Activated CD4-positive, alpha-beta memory T cell treated with anti-CD3 and anti-CD28 coated beads for 36 hours (primary cell): Measurements from ENCODE around the gene FAM221B. TPM values are rescaled to one million over a fixed set of nuclear protein-coding genes. Genes with fewer than 3 reads are reported as not detected.

Experiments used
- CTCF ChIA-PET: fragments of 350-600 bp; sonication (Branson Sonifier 250); formaldehyde crosslinking; loops from one replicate; lab custom pipeline; 2021; ENCODE audit warnings: antibody characterized with exemption, inconsistent platforms; lab: Charles Lee
- POLR2A ChIA-PET: fragments of 350-600 bp; sonication (Branson Sonifier 250); formaldehyde crosslinking; loops from one replicate; lab custom pipeline; 2021; ENCODE audit warnings: antibody characterized with exemption; lab: Charles Lee
- DNase-seq: peaks from one replicate; pipeline ENCODE4 v3.0.0-alpha.2; 2020
- H3K27ac Mint-ChIP-seq: one replicate; pipeline ENCODE4 v1.8.0; 2021; ENCODE audit warnings: mixed read lengths
- H3K27me3 Mint-ChIP-seq: one replicate; pipeline ENCODE4 v1.8.0; 2021; ENCODE audit warnings: mixed read lengths
- H3K36me3 Mint-ChIP-seq: one replicate; pipeline ENCODE4 v1.8.0; 2021; ENCODE audit warnings: mixed read lengths
- H3K4me1 Mint-ChIP-seq: one replicate; pipeline ENCODE4 v1.8.0; 2021; ENCODE audit warnings: low read depth, mixed read lengths
- H3K4me3 Mint-ChIP-seq: one replicate; pipeline ENCODE4 v1.8.0; 2021; ENCODE audit warnings: mild to moderate bottlenecking, mixed read lengths
- H3K9me3 Mint-ChIP-seq: one replicate; pipeline ENCODE4 v1.8.0; 2021; ENCODE audit warnings: mixed read lengths
- intact Hi-C: fragments of 100-400 bp; cut with micrococcal nuclease; formaldehyde crosslinking; loops from one replicate; pipeline ENCODE4 v1.15.1; 2023
- total RNA-seq, 2 experiments: library from RNA; stranded (reverse); gene quantifications; one replicate each; pipeline ENCODE4 v1.2.3, GENCODE V29; 2021

The FAM221B gene
- total RNA-seq, 2 experiments from 2014 or later: not detected

DNA sequence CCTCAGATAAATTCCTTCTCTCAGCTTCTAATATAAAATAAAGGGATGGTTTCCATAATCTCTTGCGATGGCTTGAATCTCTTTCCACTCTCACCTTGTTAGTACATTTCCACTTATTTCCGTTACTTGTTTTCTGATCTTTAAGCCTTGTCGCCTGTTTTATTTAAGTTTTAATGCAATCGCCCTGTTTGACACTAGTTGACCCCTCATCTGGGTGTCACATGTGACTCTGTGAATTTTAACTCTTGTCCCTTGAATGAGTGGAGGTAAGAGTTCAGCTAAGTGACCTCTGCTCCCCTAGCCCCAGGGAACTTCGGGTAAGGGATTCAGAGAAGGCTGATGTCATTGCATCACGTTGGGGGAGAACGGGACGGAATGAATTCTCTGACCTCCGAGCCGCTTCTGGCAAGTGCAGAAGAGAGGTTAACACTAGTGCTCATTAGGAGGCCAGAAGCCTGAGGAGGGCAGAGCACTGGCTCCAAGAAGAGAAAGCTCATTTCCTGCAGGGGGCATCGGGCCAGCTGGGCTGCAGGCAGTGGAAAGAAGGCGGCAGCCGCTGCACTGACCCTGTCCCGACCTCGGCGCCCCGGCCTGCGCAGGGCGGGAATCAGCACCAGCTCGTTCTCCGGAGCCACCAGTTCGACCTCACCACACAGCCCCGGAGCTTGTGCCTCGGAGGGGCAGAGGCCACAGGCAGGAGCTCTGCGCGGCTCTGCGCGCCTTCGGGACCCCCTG lies 14.3 kb downstream of the FAM221B start:
- H3K4me1 Mint-ChIP-seq: peaks cover 33% of the 10 kb centered on the region
- no peaks in the 10 kb centered on the region for H3K9me3 Mint-ChIP-seq
- H3K27ac Mint-ChIP-seq: peak overlapping the region; percentile 93
- DNase-seq: peak; percentile 66
- H3K27me3 Mint-ChIP-seq: no peaks in the 10 kb centered on the region
- POLR2A ChIA-PET: interaction anchor here (0.6 to 2.0 kb wide), 4 partner anchors 10 to 85 kb away, joined by 3 to 7 read pairs (median 4); partner anchors contain the start of genes CREB3, FAM221B, TLN1 and TMEM8B
- CTCF ChIA-PET: interaction anchor here (0.6 to 4.6 kb wide), 16 partner anchors 11 to 788 kb away, joined by 3 to 35 read pairs (median 4); partner anchors contain the start of gene FAM221B
- intact Hi-C loops: loop anchor here (2.0 kb wide), 2 partner anchors 35 to 155 kb away; partner anchors contain the start of genes CCDC107 and RMRP
- H3K36me3 Mint-ChIP-seq: peaks cover 4% of the 10 kb centered on the region
- peak overlapping the region; percentile 96 for H3K4me3 Mint-ChIP-seq

DNA sequence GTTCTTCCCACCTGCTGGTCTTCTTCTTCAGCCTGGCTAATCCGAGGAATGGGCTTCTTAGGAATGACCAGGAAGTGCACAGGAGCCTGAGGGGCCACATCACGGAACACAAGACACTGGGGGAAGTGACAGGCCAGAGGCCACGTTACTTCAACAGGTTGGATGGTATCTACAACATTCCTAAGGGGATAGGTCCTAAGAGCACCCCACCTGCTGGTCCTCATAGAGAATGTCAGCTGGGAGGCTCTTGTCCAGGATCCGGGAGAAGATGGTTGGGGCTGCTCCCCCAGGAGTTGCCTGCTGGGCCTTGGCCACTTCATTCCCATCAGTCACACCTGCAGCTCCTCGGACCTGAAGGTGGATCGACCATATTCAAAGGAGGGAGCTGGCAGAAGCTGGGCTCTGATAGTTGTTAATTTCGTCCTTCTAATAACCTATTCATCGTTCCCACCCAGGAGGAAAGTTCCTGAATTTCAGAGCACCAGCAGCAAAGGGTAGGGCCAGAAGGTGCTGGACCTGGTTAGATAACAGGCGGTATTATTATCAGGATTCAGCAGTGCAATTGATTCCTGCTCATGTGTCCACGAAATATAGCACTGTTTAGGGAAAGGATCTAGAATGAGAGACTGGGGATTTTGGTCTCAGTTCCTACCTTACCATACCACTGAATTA lies 15.0 kb downstream of the FAM221B start:
- Mint-ChIP-seq H3K9me3 (no peaks in the 10 kb centered on the region), H3K36me3 (peaks cover 4% of the 10 kb centered on the region), H3K4me3 (peak overlapping the region; percentile 96), H3K4me1 (peaks cover 33% of the 10 kb centered on the region), H3K27ac (peak overlapping the region; percentile 59), H3K27me3 (no peaks in the 10 kb centered on the region)
- ChIA-PET CTCF (interaction anchor here (0.6 to 4.6 kb wide), 15 partner anchors 12 to 202 kb away, joined by 3 to 35 read pairs (median 4); partner anchors contain the start of gene FAM221B), POLR2A (interaction anchor here (1.2 to 2.0 kb wide), 4 partner anchors 15 to 84 kb away, joined by 3 to 7 read pairs (median 4); partner anchors contain the start of genes CREB3, FAM221B, TLN1 and TMEM8B)
- intact Hi-C loops: loop anchor here (2.0 kb wide), 2 partner anchors 35 to 155 kb away; partner anchors contain the start of genes CCDC107 and RMRP
- DNase-seq: no peak

- H3K4me1 Mint-ChIP-seq: peaks cover 33% of the 10 kb centered on the region
- peak; percentile 97 for DNase-seq
- H3K9me3 Mint-ChIP-seq: no peaks in the 10 kb centered on the region
- no peaks in the 10 kb centered on the region for H3K27me3 Mint-ChIP-seq
- peak within 1 kb of the TSS; percentile 77 for H3K4me3 Mint-ChIP-seq
- peak within 1 kb of the TSS; percentile 93 for H3K27ac Mint-ChIP-seq
- H3K36me3 Mint-ChIP-seq: peaks cover 4% of the 10 kb centered on the region
- intact Hi-C loops: no loop called here
- POLR2A ChIA-PET: interaction anchor here (1.0 to 1.2 kb wide), 2 partner anchors 13 to 81 kb away, joined by 3 read pairs; partner anchors contain the start of gene TLN1
- CTCF ChIA-PET: interaction anchor here (0.7 to 4.6 kb wide), 12 partner anchors 11 to 201 kb away, joined by 3 to 35 read pairs (median 5); partner anchors contain the start of genes CCDC107 and RMRP
Measured at GRCh38 chr9:35812025-35812602, 16.4 kb downstream of the FAM221B start, which contains the start of gene SPAG8. Gene SPAG8, minus strand, starts transcription at chr9:35812262. Its CDS starts 115 bp downstream, at chr9:35812147.

- intact Hi-C loops: no loop called here
- CTCF ChIA-PET: interaction anchor here (0.7 to 4.6 kb wide), 9 partner anchors 13 to 200 kb away, joined by 3 to 35 read pairs (median 7); partner anchors contain the start of genes CCDC107 and RMRP
Measured at GRCh38 chr9:35811381-35812024, 17.0 kb downstream of the FAM221B start.

DNA sequence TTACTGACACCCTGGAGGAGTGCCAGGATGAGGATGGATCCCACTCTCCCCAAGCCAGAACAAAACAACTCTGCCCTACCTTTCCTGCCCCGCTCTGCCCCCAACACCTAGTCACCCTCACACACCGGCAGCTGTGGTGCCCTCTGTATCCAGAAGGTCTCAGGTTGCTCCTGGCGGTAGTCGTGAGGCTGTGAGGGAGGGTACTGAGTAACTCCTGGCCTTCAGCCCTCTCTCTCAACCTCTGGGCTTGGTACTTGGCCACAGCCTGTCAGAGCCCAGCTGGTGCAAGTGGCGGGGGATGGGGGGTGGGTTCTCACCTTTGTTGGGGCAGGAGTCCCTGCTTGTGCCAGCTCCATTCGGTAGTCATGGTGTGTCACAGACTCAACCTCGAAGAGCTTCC lies 18.4 kb downstream of the FAM221B start:
- Mint-ChIP-seq H3K27me3 (no peaks in the 10 kb centered on the region), H3K4me3 (no peak overlapping the region), H3K9me3 (no peaks in the 10 kb centered on the region), H3K36me3 (peaks cover 4% of the 10 kb centered on the region), H3K27ac (no peak overlapping the region), H3K4me1 (peaks cover 29% of the 10 kb centered on the region)
- no peak for DNase-seq
- POLR2A ChIA-PET: no interaction called here
- intact Hi-C loops: no loop called here
- CTCF ChIA-PET: no interaction called here

More at GRCh38 chr9:35811381-35812024, 17.0 kb downstream of the FAM221B start:
- peak overlapping the region; percentile 93 for H3K27ac Mint-ChIP-seq
- H3K9me3 Mint-ChIP-seq: no peaks in the 10 kb centered on the region
- H3K27me3 Mint-ChIP-seq: no peaks in the 10 kb centered on the region
- peaks cover 4% of the 10 kb centered on the region for H3K36me3 Mint-ChIP-seq
- H3K4me1 Mint-ChIP-seq: peaks cover 33% of the 10 kb centered on the region
- POLR2A ChIA-PET: interaction anchor here (1.0 kb wide), 1 partner anchor 13 kb away, joined by 3 read pairs; no protein-coding TSS in a partner anchor
- peak overlapping the region; percentile 77 for H3K4me3 Mint-ChIP-seq
- peak; percentile 15 for DNase-seq

GRCh38 chr9:35808433-35808832 lies 20.1 kb downstream of the FAM221B start:
- POLR2A ChIA-PET: no interaction called here

GRCh38 chr9:35806101-35806500 lies 22.4 kb downstream of the FAM221B start:
- no peaks in the 10 kb centered on the region for H3K27me3 Mint-ChIP-seq
- no peak for DNase-seq
- POLR2A ChIA-PET: no interaction called here
- no peaks in the 10 kb centered on the region for H3K9me3 Mint-ChIP-seq
- intact Hi-C loops: no loop called here
- H3K4me1 Mint-ChIP-seq: peaks cover under 1% of the 10 kb centered on the region
- CTCF ChIA-PET: interaction anchor here (1.4 to 1.5 kb wide), 2 partner anchors 20 to 50 kb away, joined by 3 read pairs; no protein-coding TSS in a partner anchor
- no peak overlapping the region for H3K4me3 Mint-ChIP-seq
- no peak overlapping the region for H3K27ac Mint-ChIP-seq
- H3K36me3 Mint-ChIP-seq: peaks cover 11% of the 10 kb centered on the region

More at GRCh38 chr9:35808433-35808832, 20.1 kb downstream of the FAM221B start:
- CTCF ChIA-PET: interaction anchor here (1.7 kb wide), 1 partner anchor 18 kb away, joined by 6 read pairs; no protein-coding TSS in a partner anchor
- no peak overlapping the region for H3K27ac Mint-ChIP-seq
- intact Hi-C loops: no loop called here
- H3K4me3 Mint-ChIP-seq: no peak overlapping the region
- peaks cover under 1% of the 10 kb centered on the region for H3K36me3 Mint-ChIP-seq
- H3K27me3 Mint-ChIP-seq: no peaks in the 10 kb centered on the region
- H3K4me1 Mint-ChIP-seq: peaks cover 21% of the 10 kb centered on the region
- no peak for DNase-seq
- H3K9me3 Mint-ChIP-seq: no peaks in the 10 kb centered on the region

DNA sequence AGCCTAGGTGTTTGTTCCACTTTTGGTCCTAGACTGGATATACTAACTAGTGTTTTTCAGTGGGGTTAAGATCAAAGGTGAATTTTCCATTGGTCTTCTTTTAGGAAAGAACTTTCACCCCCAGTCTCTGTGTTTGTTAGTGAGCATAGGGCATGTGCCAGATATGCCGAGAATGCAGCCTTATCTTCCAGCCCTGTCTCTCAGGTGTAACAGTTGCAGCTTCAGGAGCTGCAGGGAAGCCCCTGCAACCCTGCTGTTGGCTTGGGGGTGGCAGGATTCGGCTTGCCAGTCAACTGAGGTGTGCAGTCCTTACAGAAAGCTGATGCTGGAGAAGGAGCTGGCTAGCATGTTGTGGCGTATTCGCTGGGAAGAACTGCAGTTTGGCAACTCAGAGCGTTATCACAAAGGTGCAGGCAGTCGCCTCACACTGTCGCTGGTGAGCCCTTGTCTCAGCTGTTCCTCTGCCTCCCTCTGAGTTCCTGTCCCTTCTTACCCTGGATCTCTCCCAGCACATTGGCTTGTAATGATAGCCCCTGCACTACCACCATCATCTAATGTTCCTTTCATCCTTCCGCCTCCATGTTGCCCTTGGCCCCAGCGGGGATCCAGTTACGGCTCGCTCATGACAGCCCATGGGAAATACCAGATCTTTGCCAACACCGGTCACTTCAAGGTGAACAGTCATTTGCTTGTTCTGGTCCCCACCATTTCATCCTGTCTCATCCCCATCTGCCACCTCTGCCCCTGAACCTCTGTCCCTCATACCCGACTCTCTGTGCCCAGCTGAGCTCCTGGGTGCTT lies 27.0 kb downstream of the FAM221B start:
- intact Hi-C loops: no loop called here

DNA sequence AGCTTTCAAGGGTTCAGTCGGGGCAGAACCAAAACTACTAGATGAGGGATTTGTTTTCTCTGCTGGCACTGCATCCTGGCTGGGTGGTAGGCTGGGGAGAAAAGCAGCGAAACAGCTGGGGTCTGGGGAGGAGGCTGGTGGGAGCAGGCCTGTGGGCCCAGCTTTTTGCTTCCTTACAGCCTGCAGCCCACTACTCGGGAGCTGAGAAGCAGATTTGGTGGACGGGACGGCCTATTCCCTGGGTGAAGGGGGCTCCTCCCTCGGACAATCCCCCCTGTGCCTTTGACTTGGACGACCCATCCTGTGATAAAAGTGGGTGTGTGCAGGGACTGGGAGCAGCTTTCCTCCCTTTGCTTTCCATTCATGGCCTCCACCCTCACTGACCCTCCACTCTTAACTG lies 28.0 kb downstream of the FAM221B start:
- Mint-ChIP-seq H3K4me1 (peaks cover 21% of the 10 kb centered on the region), H3K9me3 (no peaks in the 10 kb centered on the region), H3K27ac (no peak overlapping the region), H3K36me3 (peaks cover 18% of the 10 kb centered on the region), H3K4me3 (no peak overlapping the region), H3K27me3 (no peaks in the 10 kb centered on the region)
- ChIA-PET CTCF (interaction anchor here (0.8 to 1.1 kb wide), 2 partner anchors 12 to 81 kb away, joined by 3 read pairs; no protein-coding TSS in a partner anchor), POLR2A (no interaction called here)
- intact Hi-C loops: no loop called here
- DNase-seq: no peak

More for the DNA sequence above, 27.0 kb downstream of the FAM221B start:
- Mint-ChIP-seq H3K36me3 (peaks cover 18% of the 10 kb centered on the region), H3K4me1 (peaks cover 21% of the 10 kb centered on the region), H3K9me3 (no peaks in the 10 kb centered on the region), H3K27me3 (no peaks in the 10 kb centered on the region), H3K4me3 (no peak overlapping the region), H3K27ac (no peak overlapping the region)
- CTCF ChIA-PET: interaction anchor here (1.1 kb wide), 1 partner anchor 80 kb away, joined by 3 read pairs; no protein-coding TSS in a partner anchor
- POLR2A ChIA-PET: no interaction called here
- no peak for DNase-seq
